DMS79 treated with DMSO at 0.1 percent for 48 hours (cell line): ENCODE measurements around the gene ZDHHC16.
A peak's percentile ranks its signal among the peaks of the same experiment; 100 is the strongest.
"Not testable (repeated sequence)": the region's sequence is repeated elsewhere in the genome, so short reads cannot be mapped to it uniquely, and the experiment has no call there.

Source experiments
- DNase-seq: peaks from one replicate; lab custom pipeline; 2025; lab: John Stamatoyannopoulos, UW

ZDHHC16 gene

GRCh38 chr10:97434557-97434956, 11.4 kb upstream of the ZDHHC16 start:
- no peak for DNase-seq

- DNase-seq = no peak
Measured at GRCh38 chr10:97435211-97435610, 10.8 kb upstream of the ZDHHC16 start.

GRCh38 chr10:97442277-97442676, 3.7 kb upstream of the ZDHHC16 start:
- DNase-seq = no peak

GRCh38 chr10:97444212-97444611, 1.8 kb upstream of the ZDHHC16 start:
- no peak for DNase-seq

- no peak for DNase-seq
Measured at GRCh38 chr10:97445357-97445721, 636 bp upstream of the ZDHHC16 start.

- DNase-seq = no peak
Measured at GRCh38 chr10:97450828-97451227, 4.9 kb downstream of the ZDHHC16 start.

- DNase-seq = no peak
Measured at GRCh38 chr10:97451605-97452004, 5.6 kb downstream of the ZDHHC16 start.

GRCh38 chr10:97452352-97452751, 6.4 kb downstream of the ZDHHC16 start:
- no peak for DNase-seq

GRCh38 chr10:97454330-97455036, 8.5 kb downstream of the ZDHHC16 start:
- no peak for DNase-seq

GRCh38 chr10:97456034-97456685, 10.2 kb downstream of the ZDHHC16 start:
- DNase-seq = no peak

GRCh38 chr10:97456686-97457065, 10.7 kb downstream of the ZDHHC16 start:
- no peak for DNase-seq

- no peak for DNase-seq
Measured at GRCh38 chr10:97459111-97459510, 13.1 kb downstream of the ZDHHC16 start.

- DNase-seq = no peak
Measured at GRCh38 chr10:97459933-97460332, 14.0 kb downstream of the ZDHHC16 start.

- DNase-seq = no peak
Measured at GRCh38 chr10:97462309-97462708, 16.3 kb downstream of the ZDHHC16 start.

- peak; percentile 18 for DNase-seq
Measured at GRCh38 chr10:97463363-97464132, 17.6 kb downstream of the ZDHHC16 start.

- DNase-seq = no peak
Measured at GRCh38 chr10:97464226-97464625, 18.3 kb downstream of the ZDHHC16 start.

GRCh38 chr10:97465982-97466381, 20.0 kb downstream of the ZDHHC16 start:
- no peak for DNase-seq

- no peak for DNase-seq
Measured at GRCh38 chr10:97466755-97467154, 20.8 kb downstream of the ZDHHC16 start.

GRCh38 chr10:97468162-97468561, 22.2 kb downstream of the ZDHHC16 start:
- no peak for DNase-seq

- not testable (repeated sequence) for DNase-seq
Measured at GRCh38 chr10:97468781-97469180, 22.8 kb downstream of the ZDHHC16 start.

- DNase-seq = no peak
Measured at GRCh38 chr10:97474918-97475317, 28.9 kb downstream of the ZDHHC16 start.

- no peak for DNase-seq
Measured at GRCh38 chr10:97475936-97476594, 30.1 kb downstream of the ZDHHC16 start.

- DNase-seq = not testable (repeated sequence)
Measured at GRCh38 chr10:97479410-97479809, 33.4 kb downstream of the ZDHHC16 start.
